Mesodermal cell (in vitro differentiated cells): Measurements from ENCODE around the gene ELL.

Experiments used
- H3K27ac ChIP-seq: 2 replicates; pipeline ENCODE4 v1.7.0; 2013; ENCODE audit warnings: mild to moderate bottlenecking, low read depth, low read length, moderate library complexity; ENCODE audit not compliant: severe bottlenecking
- H3K36me3 ChIP-seq: 2 replicates; pipeline ENCODE4 v1.7.1; 2013; ENCODE audit warnings: mild to moderate bottlenecking, low read length, moderate library complexity; ENCODE audit not compliant: control insufficient read depth, insufficient read depth
- H3K4me1 ChIP-seq: one replicate; pipeline ENCODE4 v1.7.1; 2013; ENCODE audit warnings: mild to moderate bottlenecking, low read length; ENCODE audit not compliant: insufficient read depth, control insufficient read depth, poor library complexity, severe bottlenecking
- H3K4me3 ChIP-seq: 2 replicates; pipeline ENCODE4 v1.7.0; 2013; ENCODE audit warnings: low read length, control low read depth, mild to moderate bottlenecking; ENCODE audit not compliant: insufficient read depth, poor library complexity, severe bottlenecking; ENCODE audit errors: extremely low read depth
- H3K9me3 ChIP-seq: 2 replicates; pipeline ENCODE4 v1.7.1; 2013; ENCODE audit warnings: mild to moderate bottlenecking, low read length, moderate library complexity; ENCODE audit not compliant: control insufficient read depth
- WGBS, 2 experiments: methylation state at CpG; one replicate each; pipeline ENCODE4 v1.1.5; 2013; ENCODE audit warnings: missing lambda C conversion rate in 2 of 2; ENCODE audit not compliant: insufficient coverage in 2 of 2; 5-methylcytosine and 5-hydroxymethylcytosine counted together

ELL gene

GRCh38 chr19:18401580-18402112, 120.2 kb downstream of the ELL start:
- WGBS, 2 experiments = 55 to 73% methylated on average over 6 to 7 of the region's 7 CpGs
- no peak overlapping the region for H3K4me3 ChIP-seq
- H3K27ac ChIP-seq = no peak overlapping the region
- no peaks in the 10 kb centered on the region for H3K9me3 ChIP-seq
- no peaks in the 10 kb centered on the region for H3K36me3 ChIP-seq
- H3K4me1 ChIP-seq = no peaks in the 10 kb centered on the region

- H3K4me3 ChIP-seq = no peak overlapping the region
- no peaks in the 10 kb centered on the region for H3K36me3 ChIP-seq
- H3K9me3 ChIP-seq = no peaks in the 10 kb centered on the region
- WGBS, 2 experiments = 78 to 93% methylated on average over 6 of the region's 6 CpGs
- H3K27ac ChIP-seq = no peak overlapping the region
- H3K4me1 ChIP-seq = no peaks in the 10 kb centered on the region
These were observed 122.9 kb downstream of the ELL start for GRCh38 chr19:18399008-18399407.

GRCh38 chr19:18397242-18398202, 124.3 kb downstream of the ELL start, which contains the start of gene LRRC25:
Gene LRRC25, minus strand, starts transcription at chr19:18397622. Its CDS starts 659 bp downstream, at chr19:18396963.
- Histone ChIP-seq H3K36me3 (no peaks in the 10 kb centered on the region), H3K27ac (no peak within 1 kb of the TSS), H3K4me3 (no peak within 1 kb of the TSS), H3K4me1 (no peaks in the 10 kb centered on the region), H3K9me3 (no peaks in the 10 kb centered on the region)
- WGBS, 2 experiments = 42 to 57% methylated on average over 25 of the region's 33 CpGs

- WGBS, 2 experiments = 87 to 89% methylated on average over 32 to 35 of the region's 37 CpGs
- no peak overlapping the region for H3K4me3 ChIP-seq
- no peak overlapping the region for H3K27ac ChIP-seq
- H3K4me1 ChIP-seq = no peaks in the 10 kb centered on the region
- H3K9me3 ChIP-seq = no peaks in the 10 kb centered on the region
- H3K36me3 ChIP-seq = no peaks in the 10 kb centered on the region
These were observed 125.2 kb downstream of the ELL start for GRCh38 chr19:18396471-18397241.

GRCh38 chr19:18393836-18394235, 128.0 kb downstream of the ELL start:
- Histone ChIP-seq H3K9me3 (no peaks in the 10 kb centered on the region), H3K36me3 (peaks cover 8% of the 10 kb centered on the region), H3K27ac (no peak overlapping the region), H3K4me1 (no peaks in the 10 kb centered on the region), H3K4me3 (no peak overlapping the region)
- 87 to 89% methylated on average over 7 of the region's 7 CpGs for WGBS, 2 experiments

- WGBS, 2 experiments = 95 to 100% methylated on average over 3 to 4 of the region's 5 CpGs
- Histone ChIP-seq H3K4me1 (no peaks in the 10 kb centered on the region), H3K4me3 (no peak overlapping the region), H3K9me3 (no peaks in the 10 kb centered on the region), H3K36me3 (peaks cover 11% of the 10 kb centered on the region), H3K27ac (no peak overlapping the region)
These were observed 128.9 kb downstream of the ELL start for GRCh38 chr19:18392926-18393325.
